ENCODE results near the gene DHH.
A peak's percentile ranks its signal among the peaks of the same experiment; 100 is the strongest.
"Not testable (repeated sequence)": the region's sequence is repeated elsewhere in the genome, so short reads cannot be mapped to it uniquely, and the experiment has no call there.

Gene DHH

DNA sequence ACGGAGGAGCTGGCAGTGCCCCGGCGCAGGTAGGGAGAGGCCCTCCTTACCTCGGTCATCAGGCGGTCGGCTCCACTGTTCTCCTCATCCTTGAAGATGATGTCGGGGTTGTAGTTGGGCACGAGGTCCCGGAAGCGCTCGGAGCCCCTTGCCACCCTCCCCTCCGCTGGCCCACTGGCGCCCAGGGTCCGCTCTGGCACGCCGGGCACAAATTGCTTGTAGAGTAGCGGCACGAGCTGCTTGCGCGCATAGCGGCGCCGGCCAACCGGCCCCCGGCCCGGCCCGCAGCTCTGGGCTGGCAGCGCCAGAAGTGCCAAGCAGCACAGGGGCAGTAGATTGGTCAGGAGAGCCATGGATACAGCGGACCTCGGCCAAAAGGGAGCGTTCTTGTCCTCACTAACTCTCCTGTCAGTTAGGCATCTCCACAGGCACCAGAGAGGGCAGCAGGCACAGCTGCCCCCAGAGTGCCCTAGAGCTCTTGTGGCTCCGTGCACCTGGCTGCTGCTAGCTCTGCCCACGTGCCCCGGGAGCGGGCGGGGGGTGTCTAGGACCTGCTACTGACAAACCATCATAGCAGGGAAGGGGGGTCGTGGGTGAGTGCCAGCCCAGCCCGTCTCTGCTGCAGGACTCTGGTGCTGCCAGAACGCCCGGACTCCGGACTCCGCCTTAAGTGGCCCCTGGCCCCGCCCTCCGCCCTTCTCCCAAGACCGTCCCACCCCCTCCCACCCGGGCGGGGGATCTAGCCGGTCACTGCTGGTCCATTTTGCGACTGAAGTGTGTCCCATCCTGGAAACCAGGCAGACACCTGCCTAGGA is at the start of gene DHH:
DHH (minus strand) TSS at position 642 of the 815 bp plus-strand sequence; CDS start at position 353, 289 bp downstream.
- DNase-seq (ENCODE audit: low read depth in 2 of 2) = no peak

DNA sequence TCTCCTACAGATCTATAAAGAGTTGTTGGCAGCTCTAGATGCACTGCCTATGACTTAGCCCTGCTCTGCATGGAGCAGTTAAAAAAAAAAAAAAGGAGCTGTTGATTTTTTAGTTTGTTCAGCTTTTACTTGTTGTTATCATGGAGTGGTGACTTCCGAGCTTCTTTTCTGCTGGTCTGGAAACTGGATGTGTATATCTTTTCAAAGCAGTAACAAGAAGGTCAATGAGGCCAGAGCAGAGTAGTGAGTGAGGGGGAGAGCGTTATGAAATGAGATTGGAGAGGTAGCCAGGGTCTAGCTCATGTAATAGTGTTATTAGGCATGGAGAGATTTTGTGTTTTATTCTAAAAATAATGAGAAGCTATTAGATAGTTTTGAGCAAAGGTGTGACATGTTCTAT is 49.8 kb upstream of the DHH start:
- no peak for DNase-seq (ENCODE audit: low read depth in 2 of 2)

GRCh38 chr12:49138999-49139398 is 44.4 kb upstream of the DHH start:
- no peak for DNase-seq (ENCODE audit: low read depth in 2 of 2)

DNA sequence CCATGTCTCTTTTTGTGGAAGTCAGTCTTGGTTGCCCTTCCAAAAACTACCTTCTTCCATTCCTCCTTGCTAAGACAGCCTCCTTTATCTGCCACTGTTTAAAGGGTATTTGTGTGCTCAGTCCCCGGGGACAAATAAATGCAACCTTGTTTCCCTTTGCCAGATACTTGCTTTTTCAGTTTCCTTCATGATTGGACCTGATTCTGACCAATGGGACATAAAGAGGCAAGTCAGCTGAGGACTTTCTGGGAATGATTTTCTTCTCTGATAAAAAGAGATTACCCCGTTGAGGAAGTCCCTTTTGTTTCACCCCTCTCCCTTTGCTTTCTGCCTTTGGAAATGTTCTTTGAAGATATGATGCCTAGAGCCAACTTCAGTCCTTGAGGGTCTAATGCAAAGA is 44.0 kb upstream of the DHH start:
- no peak for DNase-seq (ENCODE audit: low read depth in 2 of 2)

DNA sequence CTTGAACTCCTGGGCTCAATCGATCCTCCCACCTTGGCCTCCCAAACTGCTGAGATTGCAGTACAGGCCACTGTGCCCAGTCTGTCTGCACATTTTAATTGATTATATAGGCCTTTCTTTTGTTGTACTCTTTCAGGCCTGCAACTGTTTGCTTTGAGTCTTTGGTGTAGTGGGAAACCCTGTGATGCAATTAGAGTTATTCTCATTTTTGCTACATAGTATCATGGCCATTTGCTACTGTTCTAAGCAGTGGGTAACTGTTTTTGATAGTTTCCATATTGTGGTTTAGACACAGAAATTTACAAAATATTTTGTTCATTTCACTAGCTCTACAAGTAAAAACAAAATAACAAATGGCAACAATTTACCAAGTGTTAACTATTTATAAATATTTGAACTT is 42.9 kb upstream of the DHH start:
- DNase-seq (ENCODE audit: low read depth in 2 of 2) = no peak

DNA sequence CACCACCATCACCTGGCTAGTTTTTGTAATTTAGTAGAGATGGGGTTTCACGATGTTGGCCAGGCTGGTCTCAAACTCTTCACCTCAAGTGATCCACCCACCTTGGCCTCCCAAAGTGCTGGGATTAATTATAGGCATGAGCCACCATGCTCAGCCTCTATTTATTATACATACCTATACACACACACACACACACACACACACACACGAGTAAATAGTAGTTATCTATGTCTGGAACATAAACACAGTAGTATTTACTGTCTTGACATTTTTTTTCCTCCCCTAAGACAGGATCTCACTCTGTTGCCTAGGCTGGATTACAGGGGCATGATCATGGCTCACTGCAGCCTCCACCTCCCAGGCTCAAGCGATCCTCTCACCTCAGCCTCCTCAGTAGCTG is 42.4 kb upstream of the DHH start:
- DNase-seq (ENCODE audit: low read depth in 2 of 2) = not testable (repeated sequence)

GRCh38 chr12:49133590-49133989 is 39.0 kb upstream of the DHH start:
- DNase-seq (ENCODE audit: low read depth in 2 of 2) = no peak

DNA sequence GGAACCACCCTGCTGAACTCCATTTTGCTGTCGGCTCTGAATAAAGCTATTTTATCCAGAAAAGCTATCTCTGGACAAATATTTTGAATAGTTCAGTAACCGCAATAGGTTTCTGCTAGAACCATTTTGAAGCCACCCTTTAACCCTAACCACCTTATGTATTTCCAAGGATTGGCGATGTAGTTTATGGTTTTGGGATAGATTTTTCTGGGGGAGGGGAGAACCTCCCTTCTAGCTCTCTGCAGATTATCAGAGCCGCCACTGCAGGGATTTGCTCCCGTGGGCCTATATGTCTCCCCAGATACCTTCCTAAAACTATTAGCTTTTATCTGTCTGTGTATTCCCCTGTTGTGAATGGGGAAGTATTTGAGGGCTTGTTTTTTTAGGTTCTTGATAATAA is 38.4 kb upstream of the DHH start:
- DNase-seq (ENCODE audit: low read depth in 2 of 2) = no peak

GRCh38 chr12:49131894-49132461 is 37.4 kb upstream of the DHH start:
- no peak for DNase-seq (ENCODE audit: low read depth in 2 of 2)

GRCh38 chr12:49131051-49131893 is 36.7 kb upstream of the DHH start, which contains the start of gene TUBA1B:
Gene TUBA1B (minus strand): TSS chr12:49131395. CDS start chr12:49131300, 95 bp downstream.
- DNase-seq (ENCODE audit: low read depth in 2 of 2) = peak; percentile 87 to 88

DNA sequence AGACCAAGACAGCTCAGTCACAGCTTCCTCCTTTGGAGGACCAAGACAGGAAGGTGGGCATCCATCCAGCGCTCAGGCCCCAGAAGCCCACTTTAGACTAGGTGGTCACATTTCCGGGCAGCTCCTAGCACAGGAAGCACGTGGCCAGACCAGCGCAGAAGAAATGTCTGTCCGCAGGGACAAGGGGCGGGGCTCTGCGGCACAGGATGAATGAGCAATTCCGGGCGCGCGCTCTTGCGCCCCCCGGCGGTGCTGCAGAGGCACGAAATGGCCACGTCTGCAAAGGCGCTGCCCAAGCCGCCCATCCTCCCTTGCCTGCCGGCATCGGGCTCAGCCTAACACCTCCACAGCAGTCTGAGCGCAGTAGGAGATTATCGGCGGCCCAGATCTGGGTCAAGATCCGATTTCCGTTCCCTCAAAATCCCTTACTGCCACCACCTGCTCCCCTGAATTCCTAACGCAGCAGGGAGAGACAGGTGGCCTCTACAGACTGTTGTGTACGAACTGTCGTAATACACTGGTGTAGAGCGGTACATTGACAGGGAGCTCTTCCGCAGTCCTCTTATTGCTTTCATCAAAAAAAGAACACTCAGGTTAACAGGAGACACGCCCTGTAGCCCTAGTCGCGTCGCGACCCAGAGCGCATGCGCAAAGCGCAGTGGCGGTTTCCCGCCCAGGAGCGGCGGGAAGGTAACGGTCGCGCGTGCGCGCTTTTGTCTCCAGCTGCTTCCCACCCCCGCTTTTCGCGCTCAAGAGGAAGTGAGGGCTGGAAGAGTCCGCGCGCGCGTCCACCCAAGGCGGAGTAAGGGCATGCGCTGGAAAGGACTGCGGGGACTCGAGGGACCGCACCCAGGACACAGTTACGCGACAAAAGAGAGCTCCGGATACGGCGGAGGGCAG is 35.8 kb upstream of the DHH start:
- peak; percentile 88 to 91 for DNase-seq (ENCODE audit: low read depth in 2 of 2)

GRCh38 chr12:49129332-49130150 is 34.9 kb upstream of the DHH start:
- no peak for DNase-seq (ENCODE audit: low read depth in 2 of 2)

DNA sequence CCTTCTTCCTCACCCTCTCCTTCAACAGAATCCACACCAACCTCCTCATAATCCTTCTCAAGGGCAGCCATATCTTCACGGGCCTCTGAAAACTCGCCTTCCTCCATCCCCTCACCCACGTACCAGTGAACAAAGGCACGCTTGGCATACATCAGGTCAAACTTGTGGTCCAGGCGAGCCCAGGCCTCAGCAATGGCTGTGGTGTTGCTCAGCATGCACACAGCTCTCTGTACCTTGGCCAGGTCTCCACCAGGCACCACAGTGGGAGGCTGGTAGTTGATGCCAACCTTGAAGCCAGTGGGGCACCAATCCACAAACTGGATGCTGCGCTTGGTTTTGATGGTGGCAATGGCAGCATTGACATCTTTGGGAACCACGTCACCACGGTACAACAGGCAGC is 33.4 kb upstream of the DHH start:
- not testable (repeated sequence) for DNase-seq (ENCODE audit: low read depth in 2 of 2)

GRCh38 chr12:49126852-49127763 is 32.5 kb upstream of the DHH start:
- no peak for DNase-seq (ENCODE audit: low read depth in 2 of 2)

DNA sequence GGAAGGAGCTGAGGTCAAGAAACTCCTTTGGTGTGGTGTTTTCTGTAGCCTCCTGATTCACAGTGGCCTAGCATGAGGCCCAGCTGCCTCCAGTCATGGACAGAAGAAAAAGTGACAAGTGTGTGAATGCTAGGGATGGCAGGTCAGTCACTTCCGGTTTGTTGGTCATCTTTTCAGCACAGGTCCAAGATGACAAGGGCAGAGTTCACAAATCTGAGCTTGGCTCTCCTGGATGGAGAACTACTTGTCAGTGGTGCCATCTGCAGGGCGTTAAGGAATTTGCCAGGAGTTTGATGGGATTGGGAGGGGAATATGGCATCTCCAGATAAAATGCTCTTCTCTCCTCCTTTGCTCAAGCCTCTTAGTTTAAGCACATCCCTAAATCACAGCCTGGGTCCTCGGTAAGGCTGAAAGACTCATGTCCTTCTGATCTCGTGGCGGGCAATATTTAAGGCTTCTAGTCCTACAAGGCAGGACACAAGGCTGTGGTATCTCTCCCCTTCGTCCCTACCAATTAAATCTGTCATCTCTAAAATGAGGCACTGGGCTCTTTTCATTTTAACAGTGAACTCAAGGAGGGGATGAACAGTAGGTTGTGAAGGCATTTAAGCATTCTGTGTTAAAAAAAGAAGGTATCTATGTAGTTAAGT is 26.6 kb upstream of the DHH start:
- no peak for DNase-seq (ENCODE audit: low read depth in 2 of 2)

DNA sequence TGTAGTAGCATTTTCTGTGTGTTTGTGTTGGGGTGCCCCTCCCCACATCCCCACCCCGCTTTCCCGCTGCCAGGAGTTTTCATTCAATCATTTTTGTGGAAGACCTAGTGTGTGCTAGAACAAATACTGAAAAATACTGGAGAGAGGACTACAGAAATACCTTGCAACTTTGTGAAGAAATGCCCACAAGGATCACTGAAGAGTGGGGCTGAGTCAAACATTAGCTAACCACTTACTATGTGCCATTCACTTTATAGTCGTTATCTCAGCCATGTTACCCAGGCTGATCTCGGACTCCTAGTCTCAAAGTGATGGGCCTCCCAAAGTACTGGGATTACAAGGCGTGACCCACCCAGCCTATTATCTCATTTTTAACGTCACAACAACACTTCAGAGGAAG is 16.6 kb upstream of the DHH start:
- DNase-seq (ENCODE audit: low read depth in 2 of 2) = no peak

DNA sequence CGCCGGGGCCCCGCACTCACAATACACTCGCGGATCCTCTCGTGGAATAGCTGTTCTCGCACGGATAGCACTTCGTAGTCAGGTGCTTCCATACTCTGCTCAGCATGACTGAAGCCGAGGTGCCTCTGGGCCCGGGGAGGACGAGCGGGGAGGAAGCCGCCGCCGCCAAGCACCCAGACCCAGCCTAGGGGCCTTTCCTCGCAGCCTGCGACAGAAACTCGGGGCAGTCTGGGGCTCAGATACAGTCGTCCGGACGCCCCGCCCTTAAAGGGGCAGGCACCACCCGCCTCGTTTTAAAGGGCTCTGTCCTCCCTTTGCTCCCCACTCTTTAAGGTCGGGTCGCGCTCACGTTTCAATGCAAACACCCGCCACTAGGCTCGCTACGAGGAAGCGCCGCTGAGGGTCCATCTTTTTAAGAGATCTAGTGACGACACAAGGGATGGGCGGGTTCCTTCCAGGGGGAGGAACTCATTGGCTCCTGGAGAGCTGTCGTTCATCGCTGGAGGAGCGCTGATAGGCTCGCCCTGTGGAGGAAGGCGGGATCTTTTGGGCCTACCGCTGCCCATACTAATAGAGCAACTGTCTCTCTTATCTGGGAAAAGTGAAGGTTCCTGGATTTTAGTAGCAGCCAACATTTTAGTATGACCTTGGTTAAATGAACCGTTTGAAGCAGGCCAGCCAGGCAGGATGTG is 16.0 kb upstream of the DHH start, which contains the start of gene LMBR1L:
LMBR1L (minus strand) TSS at position 384 of the 692 bp plus-strand sequence; CDS start at position 92, 292 bp downstream.
- peak; percentile 86 to 91 for DNase-seq (ENCODE audit: low read depth in 2 of 2)

Measured in activated CD4-positive, alpha-beta T cell treated with anti-CD3 and anti-CD28 coated beads for 24 hours (primary cell).